GM18909 (cell line): ENCODE data around the gene HMOX2.

Source experiments
- ATAC-seq: cut with Tn5 transposase; IDR thresholded peaks from one replicate; pipeline ENCODE4 v1.9.1; 2021; ENCODE audit warnings: mild to moderate bottlenecking; ENCODE audit not compliant: unreplicated experiment, poor library complexity

Gene HMOX2

DNA sequence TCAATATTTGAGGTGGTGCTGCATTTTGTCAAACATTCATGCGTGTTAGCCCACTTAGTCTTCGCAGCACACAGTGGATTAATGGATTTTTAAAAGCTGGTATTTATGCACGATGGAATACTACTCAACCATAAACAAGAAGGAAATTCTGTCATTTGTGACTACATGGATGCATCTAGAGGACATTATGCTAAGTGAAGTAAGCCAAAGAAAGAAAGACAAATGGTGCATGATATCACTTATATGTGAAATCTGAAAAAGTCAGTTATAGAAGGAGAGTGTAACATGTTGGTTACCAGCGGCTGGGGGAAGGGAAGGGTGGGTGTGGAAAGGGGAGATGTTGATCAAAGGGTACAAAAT lies 23.0 kb downstream of the HMOX2 start:
- no peak for ATAC-seq

DNA sequence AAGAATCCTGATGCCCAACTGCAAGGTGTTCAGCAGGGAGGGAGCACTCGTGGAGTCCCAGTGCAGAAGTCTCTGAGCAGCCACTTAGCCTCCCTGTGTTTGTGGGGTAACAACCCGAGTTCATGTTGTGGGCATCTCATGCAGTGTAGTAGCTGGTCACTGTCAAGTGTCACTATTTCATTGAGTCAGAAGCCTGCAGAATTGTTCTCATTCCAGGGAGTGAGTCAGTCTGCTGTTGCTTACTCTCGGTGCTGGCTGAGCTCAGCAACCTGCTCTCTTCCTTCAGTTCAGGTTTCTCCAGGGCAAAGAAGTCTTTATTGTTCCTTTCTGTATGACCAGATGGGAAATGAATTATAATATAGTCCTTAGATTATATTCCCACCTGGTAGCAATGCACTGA lies 24.1 kb downstream of the HMOX2 start:
- ATAC-seq, result no peak

DNA sequence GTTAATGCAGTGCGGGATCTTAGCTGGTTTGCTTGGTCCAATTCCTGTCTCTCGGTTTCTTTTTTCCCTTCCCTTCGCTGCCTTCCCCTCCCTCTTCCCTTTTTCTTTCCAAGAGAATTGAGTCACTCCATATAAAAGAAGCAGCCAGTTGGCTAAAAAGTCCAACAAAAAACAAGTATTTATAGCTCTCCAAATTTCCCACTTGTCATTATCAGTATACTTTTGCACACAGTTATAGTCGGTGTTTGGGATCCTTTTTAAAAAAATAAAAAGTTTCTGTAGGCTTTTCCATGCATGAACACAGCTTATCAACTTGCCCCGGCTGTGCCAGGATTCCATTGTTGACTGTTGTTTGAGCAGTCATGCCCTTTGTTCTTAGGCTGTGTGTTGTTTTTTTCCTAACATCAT lies 24.9 kb downstream of the HMOX2 start:
- no peak for ATAC-seq

DNA sequence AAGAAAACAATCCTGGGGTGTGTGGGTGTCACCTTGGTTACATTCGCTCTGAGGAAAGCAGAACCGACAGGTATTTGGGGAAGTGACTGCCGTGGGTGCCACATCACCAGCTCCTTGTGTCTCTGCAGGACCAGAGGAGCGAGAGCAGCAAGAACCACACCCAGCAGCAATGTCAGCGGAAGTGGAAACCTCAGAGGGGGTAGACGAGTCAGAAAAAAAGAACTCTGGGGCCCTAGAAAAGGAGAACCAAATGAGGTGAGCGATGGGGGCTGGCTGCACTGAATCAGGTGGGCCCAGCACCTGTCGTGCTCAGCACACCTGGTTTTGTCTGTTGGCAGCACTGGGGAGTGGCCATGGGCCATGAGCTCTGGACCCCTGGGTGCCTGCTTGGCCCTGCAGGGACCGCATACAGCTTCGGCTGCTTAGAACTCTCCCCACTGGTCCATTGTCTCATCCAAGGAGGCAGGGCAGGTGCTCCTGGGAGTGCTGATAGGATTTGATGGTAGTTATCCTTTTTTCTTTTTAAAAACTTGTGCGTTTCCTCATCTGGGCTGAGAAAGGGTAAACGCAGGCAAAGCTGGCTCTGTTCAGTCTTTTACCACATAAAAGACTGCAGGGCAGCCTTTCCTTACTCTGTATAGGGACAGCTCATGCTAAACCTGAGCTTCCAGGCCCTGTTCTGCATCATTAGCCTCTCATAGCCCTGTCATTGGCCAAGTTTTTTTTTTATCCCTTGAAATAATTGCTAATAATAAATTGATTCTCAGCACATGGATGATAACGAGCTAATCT lies 29.4 kb downstream of the HMOX2 start:
- peak; percentile 74 for ATAC-seq

DNA sequence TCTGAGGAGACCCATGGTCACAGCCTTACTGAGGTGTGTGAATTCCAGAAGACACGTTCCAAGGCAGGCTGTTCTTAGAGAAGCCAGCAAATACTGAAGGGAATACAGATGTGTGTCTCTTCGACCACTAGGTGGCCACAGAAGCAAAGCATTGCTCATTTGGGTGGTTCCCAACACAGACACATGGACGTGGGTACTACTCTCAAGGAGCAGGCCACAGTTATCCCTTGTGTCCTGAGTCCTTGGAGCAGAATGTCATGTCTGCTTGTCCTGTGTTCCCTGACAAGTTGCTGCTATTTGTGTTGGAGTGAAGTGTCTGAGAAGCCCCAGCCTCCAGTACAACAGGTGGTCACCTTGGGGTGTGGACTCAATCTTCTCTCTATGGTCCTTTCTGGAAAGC lies 30.3 kb downstream of the HMOX2 start:
- peak; percentile 44 for ATAC-seq

DNA sequence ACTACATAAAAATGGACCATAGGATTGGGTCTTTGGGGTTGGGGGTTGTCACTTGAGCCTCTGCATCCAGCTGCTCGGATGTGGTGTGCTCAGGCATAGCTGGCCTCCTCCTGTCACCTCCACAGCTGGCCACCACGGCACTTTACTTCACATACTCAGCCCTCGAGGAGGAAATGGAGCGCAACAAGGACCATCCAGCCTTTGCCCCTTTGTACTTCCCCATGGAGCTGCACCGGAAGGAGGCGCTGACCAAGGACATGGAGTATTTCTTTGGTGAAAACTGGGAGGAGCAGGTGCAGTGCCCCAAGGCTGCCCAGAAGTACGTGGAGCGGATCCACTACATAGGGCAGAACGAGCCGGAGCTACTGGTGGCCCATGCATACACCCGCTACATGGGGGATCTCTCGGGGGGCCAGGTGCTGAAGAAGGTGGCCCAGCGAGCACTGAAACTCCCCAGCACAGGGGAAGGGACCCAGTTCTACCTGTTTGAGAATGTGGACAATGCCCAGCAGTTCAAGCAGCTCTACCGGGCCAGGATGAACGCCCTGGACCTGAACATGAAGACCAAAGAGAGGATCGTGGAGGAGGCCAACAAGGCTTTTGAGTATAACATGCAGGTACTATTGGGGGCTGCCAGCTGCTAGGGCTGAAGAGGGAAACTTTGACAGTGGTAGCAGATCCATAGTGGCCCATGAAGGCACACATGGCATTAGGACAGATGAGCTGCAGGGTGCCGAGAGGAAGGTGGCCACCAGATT lies 31.6 kb downstream of the HMOX2 start:
- no peak for ATAC-seq

DNA sequence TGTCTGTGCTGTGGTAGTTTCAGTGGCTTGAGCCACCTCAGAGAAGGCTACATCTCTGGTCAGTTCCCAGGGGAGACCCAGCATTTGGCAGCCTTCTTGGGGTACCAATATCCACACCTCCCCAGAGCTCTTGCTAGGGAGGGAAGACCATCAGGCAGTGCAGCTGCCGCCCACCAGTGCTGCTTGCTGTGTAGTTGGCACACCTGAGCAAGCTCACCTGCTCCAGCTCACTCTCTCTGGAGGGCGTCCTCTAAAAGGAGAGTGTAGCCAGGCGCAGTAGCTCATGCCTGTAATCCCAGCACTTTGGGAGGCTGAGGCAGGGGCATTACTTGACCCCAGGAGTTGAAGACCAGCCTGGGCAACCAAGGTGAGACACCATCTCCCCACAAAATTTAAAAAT lies 32.6 kb downstream of the HMOX2 start:
- ATAC-seq, result no peak

DNA sequence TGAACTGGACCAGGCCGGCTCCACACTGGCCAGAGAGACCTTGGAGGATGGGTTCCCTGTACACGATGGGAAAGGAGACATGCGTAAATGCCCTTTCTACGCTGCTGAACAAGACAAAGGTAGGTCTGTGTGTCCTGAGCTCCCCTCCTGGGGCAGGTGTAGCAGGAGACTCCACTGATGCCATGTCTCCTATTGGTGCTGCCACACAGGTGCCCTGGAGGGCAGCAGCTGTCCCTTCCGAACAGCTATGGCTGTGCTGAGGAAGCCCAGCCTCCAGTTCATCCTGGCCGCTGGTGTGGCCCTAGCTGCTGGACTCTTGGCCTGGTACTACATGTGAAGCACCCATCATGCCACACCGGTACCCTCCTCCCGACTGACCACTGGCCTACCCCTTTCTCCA lies 33.2 kb downstream of the HMOX2 start:
- no peak for ATAC-seq

DNA sequence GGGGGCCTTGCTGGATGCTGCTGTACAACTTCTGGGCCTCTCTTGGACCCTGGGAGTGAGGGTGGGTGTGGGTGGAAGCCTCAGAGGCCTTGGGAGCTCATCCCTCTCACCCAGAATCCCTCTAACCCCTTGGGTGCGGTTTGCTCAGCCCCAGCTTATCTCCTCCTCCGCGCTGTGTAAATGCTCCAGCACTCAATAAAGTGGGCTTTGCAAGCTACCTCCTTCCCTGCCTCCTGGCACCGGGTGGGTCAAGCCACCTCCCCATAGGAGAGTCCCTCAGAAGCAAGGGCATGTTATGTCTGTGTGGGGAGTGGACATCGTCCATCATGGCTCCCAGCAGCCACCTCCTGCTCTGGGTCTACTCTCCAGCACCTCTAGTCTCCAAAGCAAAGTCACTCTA lies 33.9 kb downstream of the HMOX2 start:
- ATAC-seq, result no peak

DNA sequence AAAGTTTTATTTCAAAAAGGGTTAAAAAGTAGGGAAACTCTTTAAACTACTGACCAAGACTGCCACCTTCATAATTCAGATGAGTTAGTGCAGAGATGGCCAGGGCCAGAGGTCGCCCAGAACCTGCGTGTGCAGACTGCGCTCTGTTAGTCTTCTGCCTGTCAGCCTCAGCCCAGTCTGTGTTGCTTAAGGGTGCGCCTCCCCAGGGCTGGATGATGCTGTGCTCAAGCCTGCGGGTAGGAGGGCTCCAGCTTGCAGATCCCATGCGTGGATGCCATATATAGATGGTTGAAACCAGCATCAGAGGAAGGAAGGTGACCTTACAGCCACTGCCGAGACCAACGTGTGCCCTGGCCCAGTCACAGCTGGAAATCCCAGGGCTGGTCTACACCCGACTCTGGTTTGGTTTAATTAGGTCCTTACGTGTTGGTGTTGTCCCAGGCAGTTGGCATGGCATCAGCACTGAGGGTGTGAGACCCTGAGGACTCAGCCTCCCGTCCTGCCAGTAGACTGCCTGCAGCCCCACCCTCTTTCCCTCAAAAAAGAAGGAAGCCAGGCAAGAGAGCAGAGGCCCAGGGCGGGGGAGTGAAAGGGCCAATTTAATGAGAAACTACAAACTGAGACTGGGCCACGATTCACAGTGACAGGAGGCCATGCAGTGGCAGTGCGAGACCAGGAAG lies 34.7 kb downstream of the HMOX2 start:
- no peak for ATAC-seq

DNA sequence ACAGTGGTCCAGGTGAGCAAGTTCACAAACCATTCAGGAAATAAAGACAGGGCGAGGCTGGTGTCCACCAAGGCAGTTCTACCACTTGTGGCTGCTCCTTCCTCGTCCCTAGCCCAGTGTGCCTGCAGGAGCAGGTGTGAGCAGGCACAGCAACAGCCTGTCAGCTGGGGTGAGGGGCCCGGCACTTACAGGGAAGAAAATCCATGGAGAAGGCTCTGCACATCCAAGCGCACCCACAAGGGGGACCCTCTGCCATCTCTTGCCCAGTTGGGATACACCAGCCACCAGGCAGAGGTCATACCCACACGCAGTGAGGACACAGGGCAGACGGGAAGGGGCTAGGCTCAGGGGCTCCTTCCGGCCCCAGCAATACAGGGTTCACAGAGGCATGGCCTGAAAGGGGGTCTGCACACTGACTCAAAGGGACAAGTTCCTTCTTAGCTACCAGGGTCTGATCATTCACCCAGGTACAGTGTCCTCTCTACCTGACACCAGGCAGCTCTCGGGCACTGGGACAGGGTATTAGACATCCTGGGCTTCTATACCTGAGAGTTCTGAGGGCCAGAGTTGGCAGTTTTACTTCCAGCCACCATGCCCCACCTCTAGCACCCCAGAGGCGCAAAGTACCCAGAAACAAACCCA lies 35.4 kb downstream of the HMOX2 start:
- ATAC-seq, result no peak

DNA sequence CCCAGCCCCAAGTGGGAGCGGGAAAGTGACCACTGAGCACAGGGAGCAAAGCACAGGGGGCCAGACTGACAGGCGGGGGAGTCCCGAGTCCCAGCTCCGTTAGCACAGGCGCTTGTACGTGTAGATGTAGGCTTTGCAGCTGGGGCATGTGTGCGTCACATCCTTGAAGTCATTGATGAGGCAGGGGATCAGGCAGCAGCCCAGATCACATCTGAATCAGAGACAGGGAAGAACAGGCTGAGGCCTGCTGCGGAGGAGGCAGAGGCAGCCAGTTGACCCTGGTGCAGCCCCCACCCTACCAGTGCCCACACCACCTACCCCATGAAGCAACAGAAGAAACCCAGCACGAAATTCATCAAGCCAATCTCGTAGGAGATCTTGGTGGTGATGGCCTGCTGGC lies 36.3 kb downstream of the HMOX2 start:
- ATAC-seq, result no peak

DNA sequence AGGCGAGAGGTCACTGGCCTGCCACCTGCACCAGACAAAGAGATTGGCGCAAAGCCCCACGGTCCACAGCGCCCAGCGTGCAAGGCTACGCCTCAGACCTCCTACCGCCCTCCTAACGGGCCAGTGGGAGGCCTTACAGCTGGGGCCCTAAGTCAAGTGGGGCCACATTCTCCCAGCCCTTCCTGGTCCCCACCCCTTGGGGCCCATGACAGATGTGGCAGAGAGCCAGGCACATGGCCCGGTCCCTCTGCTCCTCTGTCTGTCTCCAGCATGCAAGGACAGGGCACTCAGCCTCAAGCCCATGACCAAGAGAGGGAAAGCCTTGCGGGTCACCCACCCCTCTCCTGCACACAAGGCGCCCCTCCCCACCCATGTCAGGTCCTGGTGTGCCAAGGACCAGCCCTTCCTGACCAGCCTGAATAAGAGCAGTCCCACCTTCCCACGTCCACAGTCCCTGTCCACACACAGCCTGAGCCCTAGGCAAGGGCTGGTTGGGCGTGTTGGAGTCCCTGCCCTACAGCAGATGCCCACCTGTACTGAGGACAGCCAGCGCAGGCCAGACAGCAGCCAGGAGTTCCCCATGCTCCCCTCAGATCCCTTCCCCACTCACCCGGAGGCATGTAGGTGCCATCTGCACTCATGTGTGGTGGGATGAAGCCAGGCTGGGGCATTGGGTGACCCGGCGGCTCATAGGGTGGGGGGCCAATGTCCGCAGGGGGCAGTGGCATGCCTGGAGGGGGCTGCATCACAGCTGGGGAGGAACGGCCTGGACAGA lies 37.1 kb downstream of the HMOX2 start:
- no peak for ATAC-seq

DNA sequence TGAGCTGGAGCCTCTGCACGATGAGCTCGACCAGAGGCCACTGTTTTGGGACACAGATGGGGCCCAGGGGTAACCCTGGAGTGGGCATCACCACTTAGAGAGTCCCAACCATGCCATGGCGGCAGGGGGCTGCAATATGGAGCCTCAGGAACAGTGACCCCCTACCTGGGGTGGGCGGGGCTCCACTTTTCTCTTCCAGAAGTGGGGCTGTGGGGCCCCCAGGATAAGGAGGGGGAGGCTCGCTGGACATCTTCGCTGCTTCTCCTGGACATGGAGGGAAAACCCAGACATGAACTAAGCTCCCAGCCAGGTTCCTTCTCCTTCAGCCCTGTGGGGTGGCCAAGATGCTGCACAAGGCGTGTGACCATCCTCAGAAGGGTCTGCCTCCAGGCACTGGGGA lies 37.7 kb downstream of the HMOX2 start:
- no peak for ATAC-seq

DNA sequence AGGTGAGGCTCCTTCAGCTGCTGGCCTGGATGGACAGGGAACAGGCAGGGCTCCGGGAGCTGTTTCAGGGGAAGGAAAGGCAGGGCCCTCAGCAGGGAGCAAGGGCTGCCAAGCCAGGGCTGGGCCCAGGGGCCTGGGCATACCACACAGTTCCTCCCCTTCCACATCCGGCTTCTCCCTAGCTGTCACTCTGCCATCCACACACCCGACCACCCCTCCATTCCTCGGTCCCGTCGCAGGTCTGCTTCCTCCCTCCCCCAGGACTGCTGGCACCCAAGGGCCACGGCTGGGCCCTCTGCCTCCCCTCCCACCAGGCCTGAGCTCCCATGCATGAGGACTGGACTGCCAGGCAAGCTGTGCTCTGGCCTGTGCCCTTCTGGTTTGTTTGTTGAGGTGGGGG lies 38.4 kb downstream of the HMOX2 start:
- no peak for ATAC-seq

DNA sequence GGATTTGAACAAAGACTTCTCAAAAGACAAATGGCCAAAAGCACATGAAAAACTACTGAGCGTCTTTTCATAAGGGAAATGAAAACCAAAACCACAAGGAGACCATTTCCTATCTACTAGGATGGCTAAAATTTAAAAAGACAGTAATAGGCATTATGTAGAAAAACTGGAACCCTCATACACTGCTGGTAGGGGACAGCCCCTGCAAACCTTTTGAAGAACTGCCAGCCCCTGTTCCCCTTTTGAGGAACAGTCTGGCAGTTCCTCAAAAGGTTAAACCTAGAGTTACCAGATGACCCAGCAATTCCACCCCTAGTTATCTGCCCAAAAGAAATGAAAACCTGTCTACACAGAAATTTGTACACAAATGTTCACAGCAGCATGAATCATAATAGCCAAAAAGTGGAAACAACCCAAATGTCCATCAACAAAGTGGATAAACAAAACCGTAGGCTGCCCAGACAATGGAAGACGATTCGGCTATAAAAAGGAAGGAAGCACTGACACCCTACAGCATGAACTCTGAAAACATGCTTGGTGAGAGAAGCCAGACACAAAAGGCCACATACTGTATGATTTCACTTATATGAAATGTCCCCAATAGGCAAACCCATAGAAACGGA lies 39.5 kb downstream of the HMOX2 start:
- ATAC-seq, result peak; percentile 64

DNA sequence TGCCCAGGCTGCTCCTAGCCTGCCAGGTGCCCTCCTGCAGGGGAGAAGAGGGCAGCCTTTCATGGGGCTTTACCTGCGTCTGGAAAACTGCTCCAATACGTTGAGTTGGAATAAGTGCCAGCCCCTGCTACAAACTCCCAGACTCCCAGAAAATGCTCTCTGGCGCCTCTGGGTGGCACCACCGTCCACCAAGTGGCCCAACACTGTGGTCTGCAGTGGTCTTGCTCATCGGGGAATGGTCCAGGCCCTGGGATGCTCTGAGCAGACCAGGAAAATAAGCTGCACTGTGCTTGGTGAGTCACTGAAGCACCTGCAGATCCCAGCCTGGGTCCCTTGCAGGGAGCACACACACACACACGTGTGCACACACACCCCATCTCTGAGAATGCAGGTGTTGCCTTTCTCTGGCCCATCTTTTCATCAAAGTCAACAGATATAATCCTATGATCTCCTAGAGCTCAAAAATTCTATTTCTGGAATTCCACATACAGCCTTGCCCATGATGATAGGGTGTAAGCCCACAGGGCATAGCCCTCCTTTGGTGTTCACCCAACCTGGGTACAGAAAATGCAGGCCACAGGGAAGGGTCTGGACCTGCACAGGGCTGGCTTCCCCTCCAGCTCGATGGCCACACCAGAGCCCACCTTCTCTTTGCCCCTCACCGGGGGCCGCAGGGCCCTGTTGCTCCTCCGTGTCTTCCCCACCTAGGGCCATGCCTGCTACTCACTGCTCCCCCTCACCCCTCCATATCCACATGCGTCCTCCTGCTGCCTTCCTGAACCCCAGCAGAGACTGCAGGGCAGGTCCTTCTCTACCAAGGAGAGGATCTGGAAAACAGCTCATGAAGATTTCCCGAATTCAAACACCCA lies 41.8 kb downstream of the HMOX2 start:
- ATAC-seq, result no peak

DNA sequence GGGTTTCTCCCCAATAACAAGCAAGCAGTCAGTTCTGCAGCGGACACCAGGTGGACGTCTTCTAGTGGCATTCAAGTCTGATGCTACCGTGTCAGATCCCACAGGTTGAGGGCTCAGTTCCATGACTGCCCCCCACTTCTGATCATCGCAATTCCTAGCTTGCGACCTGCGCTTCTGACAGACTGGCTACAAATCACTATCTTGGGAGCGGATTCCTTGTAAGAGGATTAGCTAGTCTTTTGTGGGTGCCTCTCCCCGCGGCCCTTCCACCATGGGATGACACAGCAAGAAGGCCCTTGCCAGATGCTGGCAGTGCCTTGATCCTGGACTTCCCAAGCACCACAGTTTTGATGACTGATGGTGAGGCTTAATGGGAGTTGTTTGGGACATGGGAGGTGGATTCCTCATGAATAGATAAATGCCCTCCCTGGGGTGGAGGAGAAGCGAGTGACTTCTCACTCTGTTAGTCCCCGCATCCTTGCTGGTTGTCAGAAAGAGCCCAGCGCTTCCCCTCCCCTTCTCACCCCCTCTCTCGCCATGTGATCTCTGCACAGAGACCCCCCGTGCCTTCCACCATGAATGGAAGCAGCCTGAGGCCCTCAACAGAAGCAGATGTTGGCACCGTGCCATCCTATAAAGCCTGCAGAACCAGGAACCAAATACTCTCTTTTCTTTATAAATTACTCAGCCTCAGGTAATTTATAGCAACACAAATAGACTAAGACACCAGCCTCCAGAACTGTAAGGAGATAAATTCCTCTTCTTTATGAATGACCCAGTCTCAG lies 43.3 kb downstream of the HMOX2 start:
- ATAC-seq, result no peak
